ENCODE results near the gene SLC11A1. TPM values are rescaled to one million over a fixed set of nuclear protein-coding genes. Genes with fewer than 3 reads are reported as not detected.

Gene SLC11A1
- total RNA-seq, 1 donor from 2014 or later, result 1.0 TPM

DNA sequence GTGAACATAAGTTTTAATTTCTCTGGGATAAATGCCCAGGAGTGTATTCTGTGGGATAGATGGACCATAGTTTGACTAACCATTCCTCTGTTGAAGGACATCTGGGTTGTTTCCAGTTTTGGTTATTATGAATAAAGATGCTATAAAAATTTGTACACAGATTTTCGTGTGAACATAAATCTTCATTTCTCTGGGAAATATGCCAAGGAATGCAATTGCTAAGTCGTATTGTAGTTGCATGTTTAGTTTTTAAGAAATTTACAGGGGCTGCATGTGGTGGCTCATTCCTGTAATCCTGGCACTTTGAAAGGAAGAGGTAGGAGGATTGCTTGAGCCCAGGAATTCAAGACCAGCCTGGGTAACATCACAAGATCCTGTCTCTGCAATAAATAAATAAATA is 6.9 kb upstream of the SLC11A1 start:
- no peaks in the 10 kb centered on the region for H3K27me3 ChIP-seq (ENCODE audit: control insufficient read depth in 3 of 3, insufficient read depth in 3 of 3, low read length in 3 of 3)
- peaks cover 0 to 8% (median under 1%) of the 10 kb centered on the region in 3 donors for H3K4me1 ChIP-seq (ENCODE audit: control insufficient read depth in 3 of 3, insufficient read depth in 3 of 3, low read length in 3 of 3)
- no peaks in the 10 kb centered on the region for H3K9me3 ChIP-seq (ENCODE audit: control insufficient read depth in 3 of 3, low read length in 3 of 3)
- no peak overlapping the region for H3K9ac ChIP-seq (ENCODE audit: low read depth in 1 of 3, low read length in 3 of 3)
- H3K27ac ChIP-seq (ENCODE audit: low read depth, low read length), result no peak overlapping the region
- no peak overlapping the region for H3K4me3 ChIP-seq (ENCODE audit: low read length in 3 of 3)
- H3K36me3 ChIP-seq (ENCODE audit: control insufficient read depth in 3 of 3, insufficient read depth in 3 of 3, low read length in 3 of 3), result no peaks in the 10 kb centered on the region

DNA sequence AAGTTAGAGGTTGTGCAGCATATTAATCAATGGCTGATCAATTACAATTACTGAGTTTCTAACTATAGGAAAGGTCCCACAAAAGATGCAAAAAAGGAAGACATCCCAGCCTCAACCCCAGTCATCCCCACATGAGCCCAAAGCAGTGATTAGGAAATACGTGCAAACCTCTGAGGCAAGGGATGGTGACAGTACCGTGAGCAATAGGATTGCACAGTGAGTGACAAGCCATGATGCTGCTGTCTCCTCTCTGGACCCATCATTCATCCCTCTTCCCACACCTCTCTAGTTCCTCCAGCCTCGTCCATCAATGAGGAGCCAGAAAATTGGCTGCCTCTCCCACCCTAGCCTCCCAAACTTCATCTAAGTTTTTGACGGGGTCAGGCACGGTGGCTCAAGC is 4.0 kb upstream of the SLC11A1 start:
- H3K27ac ChIP-seq (ENCODE audit: low read depth, low read length), result no peak overlapping the region
- no peaks in the 10 kb centered on the region for H3K27me3 ChIP-seq (ENCODE audit: control insufficient read depth in 3 of 3, insufficient read depth in 3 of 3, low read length in 3 of 3)
- no peak overlapping the region for H3K4me3 ChIP-seq (ENCODE audit: low read length in 3 of 3)
- no peaks in the 10 kb centered on the region for H3K9me3 ChIP-seq (ENCODE audit: control insufficient read depth in 3 of 3, low read length in 3 of 3)
- H3K4me1 ChIP-seq (ENCODE audit: control insufficient read depth in 3 of 3, insufficient read depth in 3 of 3, low read length in 3 of 3), result no peaks in the 10 kb centered on the region
- H3K9ac ChIP-seq (ENCODE audit: low read depth in 1 of 3, low read length in 3 of 3), result no peak overlapping the region
- no peaks in the 10 kb centered on the region for H3K36me3 ChIP-seq (ENCODE audit: control insufficient read depth in 3 of 3, insufficient read depth in 3 of 3, low read length in 3 of 3)

DNA sequence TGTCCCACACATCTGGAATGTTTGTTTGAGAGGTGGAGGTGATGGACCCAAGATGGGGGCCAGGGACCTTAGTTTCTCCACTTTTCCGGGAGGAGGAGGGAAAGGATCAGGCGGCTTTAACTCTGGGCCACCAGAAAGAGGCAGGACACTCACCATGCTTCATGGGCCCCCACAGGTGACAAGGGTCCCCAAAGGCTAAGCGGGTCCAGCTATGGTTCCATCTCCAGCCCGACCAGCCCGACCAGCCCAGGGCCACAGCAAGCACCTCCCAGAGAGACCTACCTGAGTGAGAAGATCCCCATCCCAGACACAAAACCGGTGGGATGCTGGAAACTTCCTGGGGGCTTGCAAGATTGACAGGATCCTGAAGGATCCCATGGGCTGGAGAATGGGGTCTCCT is 712 bp downstream of the SLC11A1 start:
- no peak overlapping the region for H3K4me3 ChIP-seq (ENCODE audit: low read length in 3 of 3)
- no peak overlapping the region for H3K9ac ChIP-seq (ENCODE audit: low read depth in 1 of 3, low read length in 3 of 3)
- peaks cover 0 to 3% (median 0%) of the 10 kb centered on the region in 3 donors for H3K27me3 ChIP-seq (ENCODE audit: control insufficient read depth in 3 of 3, insufficient read depth in 3 of 3, low read length in 3 of 3)
- H3K27ac ChIP-seq (ENCODE audit: low read depth, low read length), result peak overlapping the region; percentile 36
- H3K36me3 ChIP-seq (ENCODE audit: control insufficient read depth in 3 of 3, insufficient read depth in 3 of 3, low read length in 3 of 3), result no peaks in the 10 kb centered on the region
- peaks cover 0 to 9% (median 6%) of the 10 kb centered on the region in 3 donors for H3K4me1 ChIP-seq (ENCODE audit: control insufficient read depth in 3 of 3, insufficient read depth in 3 of 3, low read length in 3 of 3)
- no peaks in the 10 kb centered on the region for H3K9me3 ChIP-seq (ENCODE audit: control insufficient read depth in 3 of 3, low read length in 3 of 3)

DNA sequence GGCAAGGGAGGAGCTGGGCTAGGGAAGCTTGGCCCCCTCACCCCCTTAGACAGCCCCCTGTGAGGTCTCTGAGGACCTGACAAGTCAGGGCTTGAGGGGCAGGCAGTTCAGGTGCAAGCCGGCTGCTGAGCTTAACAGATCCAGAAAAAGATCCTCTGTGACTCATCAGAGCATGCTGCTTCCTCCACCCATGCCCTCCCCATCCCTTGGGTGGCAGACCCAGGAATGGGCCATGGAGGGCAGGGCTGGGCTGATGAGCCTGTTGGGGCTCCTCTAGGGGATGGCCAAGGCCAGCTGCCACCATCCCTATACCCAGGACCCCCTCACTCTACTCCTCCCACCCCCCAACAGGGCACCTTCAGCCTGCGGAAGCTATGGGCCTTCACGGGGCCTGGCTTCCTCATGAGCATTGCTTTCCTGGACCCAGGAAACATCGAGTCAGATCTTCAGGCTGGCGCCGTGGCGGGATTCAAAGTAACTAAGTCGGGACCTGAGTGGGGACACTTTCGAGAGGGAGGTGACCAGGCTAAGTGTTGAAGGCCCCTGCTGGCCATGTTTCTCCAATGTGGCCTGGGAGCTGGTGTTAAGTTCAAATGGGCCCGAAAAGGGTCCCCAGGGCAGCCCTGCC is 1.9 kb downstream of the SLC11A1 start:
- H3K9ac ChIP-seq (ENCODE audit: low read depth in 1 of 3, low read length in 3 of 3), result no peak overlapping the region
- peaks cover 0 to 3% (median 0%) of the 10 kb centered on the region in 3 donors for H3K27me3 ChIP-seq (ENCODE audit: control insufficient read depth in 3 of 3, insufficient read depth in 3 of 3, low read length in 3 of 3)
- H3K4me1 ChIP-seq (ENCODE audit: control insufficient read depth in 3 of 3, insufficient read depth in 3 of 3, low read length in 3 of 3), result peaks cover 0 to 9% (median 7%) of the 10 kb centered on the region in 3 donors
- no peaks in the 10 kb centered on the region for H3K36me3 ChIP-seq (ENCODE audit: control insufficient read depth in 3 of 3, insufficient read depth in 3 of 3, low read length in 3 of 3)
- no peaks in the 10 kb centered on the region for H3K9me3 ChIP-seq (ENCODE audit: control insufficient read depth in 3 of 3, low read length in 3 of 3)
- no peak overlapping the region for H3K27ac ChIP-seq (ENCODE audit: low read depth, low read length)
- no peak overlapping the region for H3K4me3 ChIP-seq (ENCODE audit: low read length in 3 of 3)

DNA sequence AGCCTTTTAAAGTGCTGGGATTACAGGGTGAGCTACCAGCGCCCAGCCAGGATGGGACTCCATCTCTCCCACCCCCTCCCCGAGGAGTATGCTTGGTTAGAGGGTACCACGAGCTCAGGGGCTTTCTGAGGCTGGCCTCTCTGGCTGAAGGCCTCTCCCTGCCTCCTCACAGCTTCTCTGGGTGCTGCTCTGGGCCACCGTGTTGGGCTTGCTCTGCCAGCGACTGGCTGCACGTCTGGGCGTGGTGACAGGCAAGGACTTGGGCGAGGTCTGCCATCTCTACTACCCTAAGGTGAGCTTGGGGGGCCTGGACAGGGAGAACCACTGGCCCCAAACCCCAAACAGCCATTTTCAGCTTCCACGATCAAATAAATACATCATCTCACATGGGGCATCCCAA is 2.9 kb downstream of the SLC11A1 start:
- Histone ChIP-seq H3K4me3 (ENCODE audit: low read length in 3 of 3) (no peak overlapping the region), H3K9ac (ENCODE audit: low read depth in 1 of 3, low read length in 3 of 3) (no peak overlapping the region), H3K27me3 (ENCODE audit: control insufficient read depth in 3 of 3, insufficient read depth in 3 of 3, low read length in 3 of 3) (peaks cover 0 to 3% (median 0%) of the 10 kb centered on the region in 3 donors), H3K9me3 (ENCODE audit: control insufficient read depth in 3 of 3, low read length in 3 of 3) (no peaks in the 10 kb centered on the region), H3K36me3 (ENCODE audit: control insufficient read depth in 3 of 3, insufficient read depth in 3 of 3, low read length in 3 of 3) (no peaks in the 10 kb centered on the region), H3K27ac (ENCODE audit: low read depth, low read length) (no peak overlapping the region), H3K4me1 (ENCODE audit: control insufficient read depth in 3 of 3, insufficient read depth in 3 of 3, low read length in 3 of 3) (peaks cover 0 to 9% (median 7%) of the 10 kb centered on the region in 3 donors)

DNA sequence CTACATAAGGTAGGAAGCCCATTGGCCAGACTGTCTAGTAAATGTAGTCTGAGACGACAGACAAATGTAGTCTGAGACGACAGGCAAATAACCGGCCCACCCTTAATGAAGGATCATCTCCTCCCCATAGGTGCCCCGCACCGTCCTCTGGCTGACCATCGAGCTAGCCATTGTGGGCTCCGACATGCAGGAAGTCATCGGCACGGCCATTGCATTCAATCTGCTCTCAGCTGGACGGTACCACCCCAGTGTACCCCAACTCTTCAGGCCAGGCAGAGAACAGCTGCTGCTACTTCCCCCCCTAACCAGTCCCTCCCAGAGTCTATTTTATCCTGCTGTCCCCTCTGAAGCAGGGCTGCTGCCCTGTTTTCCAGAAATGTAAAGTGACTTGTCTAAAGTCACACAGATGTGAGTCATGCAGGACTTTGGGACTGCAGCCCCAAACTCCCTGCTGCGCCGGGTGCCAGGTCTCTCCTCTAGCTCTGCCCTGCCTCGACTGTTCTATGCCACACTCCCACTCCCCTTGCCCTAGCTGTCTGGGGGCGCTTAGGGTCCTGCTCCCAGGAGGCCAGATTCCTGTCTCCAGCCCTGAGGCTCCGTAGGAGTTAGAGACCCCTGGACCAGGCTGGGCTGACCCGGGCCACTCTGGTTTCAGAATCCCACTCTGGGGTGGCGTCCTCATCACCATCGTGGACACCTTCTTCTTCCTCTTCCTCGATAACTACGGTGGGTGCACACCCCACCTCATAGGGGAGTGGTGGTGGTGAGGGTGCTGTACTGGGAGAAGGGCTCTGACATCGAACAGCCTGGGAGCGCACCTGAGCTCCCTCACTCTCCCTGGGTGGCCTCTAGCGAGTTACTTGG is 4.7 kb downstream of the SLC11A1 start:
- H3K27me3 ChIP-seq (ENCODE audit: control insufficient read depth in 3 of 3, insufficient read depth in 3 of 3, low read length in 3 of 3), result peaks cover 0 to 3% (median 0%) of the 10 kb centered on the region in 3 donors
- no peak overlapping the region for H3K9ac ChIP-seq (ENCODE audit: low read depth in 1 of 3, low read length in 3 of 3)
- peaks cover 0 to 9% (median 7%) of the 10 kb centered on the region in 3 donors for H3K4me1 ChIP-seq (ENCODE audit: control insufficient read depth in 3 of 3, insufficient read depth in 3 of 3, low read length in 3 of 3)
- no peak overlapping the region for H3K27ac ChIP-seq (ENCODE audit: low read depth, low read length)
- H3K4me3 ChIP-seq (ENCODE audit: low read length in 3 of 3), result peak overlapping the region in 2 of 3 donors; percentile 46 to 67
- no peaks in the 10 kb centered on the region for H3K9me3 ChIP-seq (ENCODE audit: control insufficient read depth in 3 of 3, low read length in 3 of 3)
- H3K36me3 ChIP-seq (ENCODE audit: control insufficient read depth in 3 of 3, insufficient read depth in 3 of 3, low read length in 3 of 3), result no peaks in the 10 kb centered on the region

DNA sequence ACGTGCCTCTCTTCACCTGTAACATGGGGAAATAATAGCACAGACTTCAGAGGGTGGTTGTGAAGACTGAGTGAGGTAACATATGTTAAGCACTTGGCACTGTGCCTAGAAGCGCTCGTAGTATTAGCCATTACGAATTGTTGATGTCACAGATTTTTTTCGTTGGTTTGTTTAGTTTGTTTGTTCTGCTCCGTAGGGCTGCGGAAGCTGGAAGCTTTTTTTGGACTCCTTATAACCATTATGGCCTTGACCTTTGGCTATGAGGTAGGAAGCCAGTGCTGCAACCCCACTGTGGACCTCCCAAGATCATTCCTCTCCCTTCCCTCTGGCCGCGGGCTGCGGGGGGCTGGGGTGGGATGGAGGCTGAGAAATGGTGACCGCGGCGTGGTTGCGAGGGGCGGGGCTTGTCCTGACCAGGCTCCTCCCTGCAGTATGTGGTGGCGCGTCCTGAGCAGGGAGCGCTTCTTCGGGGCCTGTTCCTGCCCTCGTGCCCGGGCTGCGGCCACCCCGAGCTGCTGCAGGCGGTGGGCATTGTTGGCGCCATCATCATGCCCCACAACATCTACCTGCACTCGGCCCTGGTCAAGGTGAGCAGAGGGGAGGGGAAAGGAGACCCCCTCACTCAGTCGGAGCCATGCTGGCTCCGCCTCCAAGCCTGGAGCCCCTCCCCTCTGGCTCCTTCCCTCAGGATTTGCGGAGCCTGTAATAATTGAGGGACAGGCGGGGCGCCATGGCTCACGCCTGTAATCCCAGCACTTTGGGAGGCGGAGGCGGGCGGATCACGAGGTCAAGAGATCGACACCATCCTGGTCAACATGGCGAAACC is 5.5 kb downstream of the SLC11A1 start:
- H3K27ac ChIP-seq (ENCODE audit: low read depth, low read length), result no peak overlapping the region
- no peaks in the 10 kb centered on the region for H3K36me3 ChIP-seq (ENCODE audit: control insufficient read depth in 3 of 3, insufficient read depth in 3 of 3, low read length in 3 of 3)
- no peaks in the 10 kb centered on the region for H3K9me3 ChIP-seq (ENCODE audit: control insufficient read depth in 3 of 3, low read length in 3 of 3)
- H3K9ac ChIP-seq (ENCODE audit: low read depth in 1 of 3, low read length in 3 of 3), result peak overlapping the region in 2 of 3 donors; percentile 4 to 71
- peaks cover 0 to 3% (median 0%) of the 10 kb centered on the region in 3 donors for H3K27me3 ChIP-seq (ENCODE audit: control insufficient read depth in 3 of 3, insufficient read depth in 3 of 3, low read length in 3 of 3)
- peak overlapping the region; percentile 46 to 67 (median 67) for H3K4me3 ChIP-seq (ENCODE audit: low read length in 3 of 3)
- H3K4me1 ChIP-seq (ENCODE audit: control insufficient read depth in 3 of 3, insufficient read depth in 3 of 3, low read length in 3 of 3), result peaks cover 0 to 9% (median 7%) of the 10 kb centered on the region in 3 donors

DNA sequence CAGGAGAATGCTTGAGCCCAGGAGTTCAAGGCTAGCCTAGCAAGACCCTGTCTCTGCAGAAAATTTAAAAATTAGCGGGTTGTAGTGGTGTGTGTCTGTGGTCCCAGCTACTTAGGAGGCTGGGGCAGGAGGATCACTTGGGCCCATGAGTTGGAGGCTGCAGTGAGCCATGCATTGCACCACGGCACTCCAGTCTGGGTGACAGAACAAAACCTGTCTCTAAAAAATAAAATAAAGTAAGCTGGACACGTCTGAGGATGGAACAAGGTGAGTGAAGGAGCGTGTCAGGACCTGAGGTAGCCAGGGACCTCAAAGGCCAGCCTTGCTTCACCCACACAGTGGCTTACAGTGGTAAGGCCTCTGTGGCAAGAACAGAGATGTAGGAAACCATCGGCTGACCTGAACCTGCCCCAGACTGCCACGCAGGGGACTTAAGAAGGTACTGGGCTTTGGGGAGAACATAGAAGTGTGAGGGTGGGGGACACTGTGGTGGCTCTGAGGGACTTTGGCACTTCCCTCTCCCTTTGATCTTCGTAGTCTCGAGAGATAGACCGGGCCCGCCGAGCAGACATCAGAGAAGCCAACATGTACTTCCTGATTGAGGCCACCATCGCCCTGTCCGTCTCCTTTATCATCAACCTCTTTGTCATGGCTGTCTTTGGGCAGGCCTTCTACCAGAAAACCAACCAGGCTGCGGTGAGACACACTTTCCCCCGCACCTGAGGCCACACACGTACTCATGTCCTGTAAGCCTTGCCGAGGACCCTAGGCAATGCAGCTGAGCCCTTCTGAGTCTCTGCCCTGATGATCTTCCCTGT is 7.5 kb downstream of the SLC11A1 start:
- Histone ChIP-seq H3K9ac (ENCODE audit: low read depth in 1 of 3, low read length in 3 of 3) (no peak overlapping the region), H3K27ac (ENCODE audit: low read depth, low read length) (no peak overlapping the region), H3K9me3 (ENCODE audit: control insufficient read depth in 3 of 3, low read length in 3 of 3) (no peaks in the 10 kb centered on the region), H3K27me3 (ENCODE audit: control insufficient read depth in 3 of 3, insufficient read depth in 3 of 3, low read length in 3 of 3) (peaks cover 0 to 3% (median 0%) of the 10 kb centered on the region in 3 donors), H3K4me3 (ENCODE audit: low read length in 3 of 3) (no peak overlapping the region), H3K36me3 (ENCODE audit: control insufficient read depth in 3 of 3, insufficient read depth in 3 of 3, low read length in 3 of 3) (no peaks in the 10 kb centered on the region), H3K4me1 (ENCODE audit: control insufficient read depth in 3 of 3, insufficient read depth in 3 of 3, low read length in 3 of 3) (peaks cover 0 to 9% (median 7%) of the 10 kb centered on the region in 3 donors)

DNA sequence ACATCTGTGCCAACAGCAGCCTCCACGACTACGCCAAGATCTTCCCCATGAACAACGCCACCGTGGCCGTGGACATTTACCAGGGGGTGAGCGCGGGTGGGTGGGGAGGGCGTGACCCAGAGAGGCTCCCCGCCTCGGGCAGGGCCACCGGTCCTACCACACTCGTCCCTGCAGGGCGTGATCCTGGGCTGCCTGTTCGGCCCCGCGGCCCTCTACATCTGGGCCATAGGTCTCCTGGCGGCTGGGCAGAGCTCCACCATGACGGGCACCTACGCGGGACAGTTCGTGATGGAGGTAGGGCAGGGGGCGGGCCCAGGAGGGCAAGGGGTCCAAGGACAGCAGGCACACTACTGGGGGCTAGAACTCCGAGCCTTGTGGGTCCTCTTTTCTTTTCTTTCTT is 9.1 kb downstream of the SLC11A1 start:
- Histone ChIP-seq H3K9ac (ENCODE audit: low read depth in 1 of 3, low read length in 3 of 3) (no peak overlapping the region), H3K36me3 (ENCODE audit: control insufficient read depth in 3 of 3, insufficient read depth in 3 of 3, low read length in 3 of 3) (no peaks in the 10 kb centered on the region), H3K27ac (ENCODE audit: low read depth, low read length) (no peak overlapping the region), H3K4me1 (ENCODE audit: control insufficient read depth in 3 of 3, insufficient read depth in 3 of 3, low read length in 3 of 3) (peaks cover 3 to 14% (median 13%) of the 10 kb centered on the region in 3 donors), H3K27me3 (ENCODE audit: control insufficient read depth in 3 of 3, insufficient read depth in 3 of 3, low read length in 3 of 3) (peaks cover 0 to 3% (median 0%) of the 10 kb centered on the region in 3 donors), H3K4me3 (ENCODE audit: low read length in 3 of 3) (no peak overlapping the region), H3K9me3 (ENCODE audit: control insufficient read depth in 3 of 3, low read length in 3 of 3) (no peaks in the 10 kb centered on the region)

Data from skeletal muscle tissue (tissue), 4 donors.